DMS114 treated with DMSO at 0.1 percent for 48 hours (cell line): ENCODE data around the gene FCHSD2.
"Not testable (repeated sequence)": the region's sequence is repeated elsewhere in the genome, so short reads cannot be mapped to it uniquely, and the experiment has no call there.

Experiments used
- DNase-seq: peaks from one replicate; lab custom pipeline; 2025; ENCODE audit not compliant: unreplicated experiment; lab: John Stamatoyannopoulos, UW

FCHSD2 gene

GRCh38 chr11:73126804-73127480 lies 15.2 kb downstream of the FCHSD2 start:
- no peak for DNase-seq

- no peak for DNase-seq
These were observed 17.3 kb downstream of the FCHSD2 start for GRCh38 chr11:73124800-73125199.

DNA sequence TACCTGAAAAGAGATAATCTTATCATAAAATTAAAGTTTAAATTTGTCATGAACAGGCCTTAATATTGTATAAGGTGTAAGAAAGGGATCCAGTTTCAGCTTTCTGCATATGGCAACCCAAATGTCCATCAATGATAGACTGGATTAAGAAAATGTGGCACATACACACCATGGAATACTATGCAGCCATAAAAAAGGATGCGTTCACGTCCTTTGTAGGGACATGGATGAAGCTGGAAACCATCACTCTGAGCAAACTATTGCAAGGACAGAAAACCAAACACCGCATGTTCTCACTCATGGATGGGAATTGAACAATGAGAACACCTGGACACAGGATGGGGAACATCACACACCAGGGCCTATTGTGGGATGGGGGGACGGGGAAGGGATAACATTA lies 18.2 kb downstream of the FCHSD2 start:
- not testable (repeated sequence) for DNase-seq

DNA sequence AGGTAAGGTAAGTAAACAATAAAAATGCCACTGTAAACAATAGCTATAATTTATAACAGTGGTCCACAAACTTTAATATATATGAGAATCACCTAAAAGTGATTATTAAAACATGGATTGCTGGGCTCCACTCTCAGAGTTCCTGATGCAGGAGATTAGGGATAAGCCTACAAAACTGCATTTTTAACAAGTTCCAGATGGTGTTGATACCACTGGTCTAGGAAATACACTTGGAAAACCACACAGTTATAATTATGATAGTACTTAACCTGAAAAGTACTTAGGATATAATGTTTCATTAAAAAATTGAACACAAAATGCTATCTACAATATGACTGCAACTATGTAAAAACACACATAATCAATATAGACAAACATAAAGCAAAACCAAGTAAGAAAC lies 20.4 kb downstream of the FCHSD2 start:
- no peak for DNase-seq

DNA sequence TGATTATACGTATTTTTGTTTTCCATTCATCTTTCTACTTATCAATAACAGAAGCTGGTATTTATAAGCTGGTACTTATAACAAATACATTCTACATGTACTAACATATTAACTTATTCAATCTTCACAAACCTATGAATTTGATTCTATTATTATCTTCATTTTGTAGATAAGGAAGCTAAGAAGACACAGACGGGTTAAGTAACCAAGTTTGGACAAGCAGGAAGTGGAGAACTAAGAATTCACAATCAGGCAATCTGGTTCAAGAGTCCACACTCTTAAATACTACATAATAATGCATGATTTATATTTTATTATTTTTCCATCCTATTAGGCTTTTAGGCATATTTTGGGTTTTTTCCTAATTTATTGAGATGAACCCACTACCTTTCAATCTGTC lies 25.0 kb downstream of the FCHSD2 start:
- no peak for DNase-seq

GRCh38 chr11:73116636-73117035 lies 25.5 kb downstream of the FCHSD2 start:
- no peak for DNase-seq

DNA sequence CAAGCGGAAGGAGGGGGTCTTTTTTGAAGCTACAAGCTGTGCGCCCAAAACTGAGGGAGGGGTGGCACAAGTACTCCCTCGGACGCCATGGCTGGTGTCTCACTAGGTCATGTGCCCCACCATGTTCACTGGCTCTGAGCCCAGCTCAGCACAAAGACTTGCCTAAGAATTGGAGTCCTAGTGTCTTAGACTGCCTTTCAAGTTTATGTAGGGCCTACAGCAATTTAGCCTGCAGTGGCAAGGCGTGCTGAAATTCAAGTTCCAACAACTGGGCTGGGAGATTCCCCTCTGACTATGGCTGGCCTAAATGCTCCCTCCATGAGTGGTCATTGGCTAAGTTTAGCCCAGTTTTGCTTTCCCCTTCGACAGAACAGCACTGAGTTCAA lies 27.3 kb downstream of the FCHSD2 start:
- DNase-seq = no peak

- no peak for DNase-seq
These were observed 27.8 kb downstream of the FCHSD2 start for GRCh38 chr11:73114110-73114834.

- no peak for DNase-seq
These were observed 28.7 kb downstream of the FCHSD2 start for GRCh38 chr11:73113426-73113825.

GRCh38 chr11:73107597-73107996 lies 34.5 kb downstream of the FCHSD2 start:
- no peak for DNase-seq

- no peak for DNase-seq
These were observed 35.8 kb downstream of the FCHSD2 start for GRCh38 chr11:73106347-73106746.

- DNase-seq = no peak
These were observed 41.5 kb downstream of the FCHSD2 start for GRCh38 chr11:73100578-73100977.

DNA sequence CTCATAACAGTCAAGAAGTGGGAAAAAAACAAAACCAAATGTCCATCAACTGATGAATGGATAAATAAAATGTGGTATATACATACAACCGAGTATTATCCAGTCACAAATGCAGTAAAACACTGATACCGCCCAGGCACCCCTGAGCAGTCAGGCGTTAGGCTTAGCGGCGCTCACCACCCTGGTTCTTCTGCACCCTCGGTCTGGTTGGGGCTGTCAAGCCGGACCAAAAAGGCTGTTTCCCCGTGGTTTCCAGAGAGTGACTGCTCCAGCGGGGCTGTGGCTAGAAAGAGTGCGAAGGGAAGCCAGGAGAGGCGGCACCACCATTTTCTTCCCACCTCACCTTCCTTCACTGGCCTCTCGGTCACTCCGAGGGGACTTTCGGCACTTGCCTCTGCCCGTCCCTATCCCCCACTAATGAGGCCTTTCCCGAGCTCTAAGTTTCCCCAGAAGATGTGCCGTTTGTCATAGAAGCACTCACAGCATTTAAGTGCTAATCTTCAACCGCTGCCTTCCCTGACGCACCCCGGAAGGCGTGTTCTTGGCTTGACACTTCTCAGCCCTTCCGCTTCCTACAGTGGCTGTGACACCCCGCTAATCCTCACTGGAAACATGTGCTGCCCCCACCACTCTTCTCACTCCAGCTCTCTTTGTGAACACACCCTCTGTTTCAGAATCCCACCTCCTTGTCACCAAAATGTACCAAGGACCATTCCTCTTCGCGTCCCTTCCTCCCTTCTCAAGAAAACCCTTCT lies 42.4 kb downstream of the FCHSD2 start:
- DNase-seq = no peak

DNA sequence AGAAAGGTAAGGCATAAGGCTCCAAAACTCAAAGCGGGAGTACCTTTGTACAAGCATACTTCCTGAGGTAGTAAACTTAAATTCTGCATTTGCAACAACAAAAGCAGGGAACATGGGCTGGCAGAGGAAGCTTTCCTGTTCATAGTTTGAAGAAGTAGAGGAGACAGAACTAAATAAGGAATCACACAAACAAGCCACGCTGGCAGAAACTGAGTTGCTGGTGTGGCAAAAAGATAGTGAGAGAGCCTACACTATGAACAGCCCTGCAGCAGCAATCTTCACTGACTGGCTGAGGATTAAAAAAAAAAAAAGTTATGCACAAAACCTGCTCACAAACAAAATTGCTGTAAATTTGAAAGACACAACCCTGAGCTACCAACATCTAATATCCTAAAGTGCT lies 46.5 kb downstream of the FCHSD2 start:
- DNase-seq = no peak

DNA sequence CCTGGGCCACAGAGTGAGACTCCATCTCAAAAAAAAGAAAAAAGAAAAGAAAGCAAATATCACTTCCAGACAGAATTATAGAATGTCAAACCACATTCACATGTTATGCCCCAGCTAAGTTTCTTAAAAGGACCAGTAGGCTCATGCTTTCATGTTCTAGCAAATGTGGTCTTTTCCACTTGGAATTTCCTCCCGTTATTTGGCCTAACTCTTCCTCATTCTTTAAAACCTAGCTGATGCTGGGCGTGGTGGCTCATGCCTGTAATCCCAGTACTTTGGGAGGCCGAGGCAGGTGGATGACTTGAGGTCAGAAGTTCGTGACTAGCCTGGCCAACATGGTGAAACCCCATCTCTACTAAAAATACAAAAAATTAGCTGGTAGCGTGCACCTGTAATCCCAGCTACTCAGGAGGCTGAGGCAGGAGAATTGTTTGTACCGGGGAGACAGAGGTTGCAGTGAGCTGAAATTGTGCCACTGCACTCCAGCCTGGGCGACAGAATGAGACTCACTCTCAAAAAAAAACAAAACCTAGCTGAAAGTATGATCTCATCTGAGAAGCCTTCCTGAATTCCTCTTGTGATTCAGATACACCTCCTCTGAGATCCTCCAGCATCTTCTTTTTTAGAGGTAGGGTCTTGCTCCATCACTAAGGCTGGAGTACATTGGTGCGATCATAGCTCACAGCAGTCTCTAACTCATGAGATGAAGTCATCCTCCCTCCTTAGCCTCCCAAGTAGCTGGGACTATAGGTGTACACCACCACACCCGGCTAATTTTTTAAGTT lies 50.4 kb downstream of the FCHSD2 start:
- DNase-seq = no peak

- no peak for DNase-seq
These were observed 54.4 kb downstream of the FCHSD2 start for GRCh38 chr11:73087730-73088129.

DNA sequence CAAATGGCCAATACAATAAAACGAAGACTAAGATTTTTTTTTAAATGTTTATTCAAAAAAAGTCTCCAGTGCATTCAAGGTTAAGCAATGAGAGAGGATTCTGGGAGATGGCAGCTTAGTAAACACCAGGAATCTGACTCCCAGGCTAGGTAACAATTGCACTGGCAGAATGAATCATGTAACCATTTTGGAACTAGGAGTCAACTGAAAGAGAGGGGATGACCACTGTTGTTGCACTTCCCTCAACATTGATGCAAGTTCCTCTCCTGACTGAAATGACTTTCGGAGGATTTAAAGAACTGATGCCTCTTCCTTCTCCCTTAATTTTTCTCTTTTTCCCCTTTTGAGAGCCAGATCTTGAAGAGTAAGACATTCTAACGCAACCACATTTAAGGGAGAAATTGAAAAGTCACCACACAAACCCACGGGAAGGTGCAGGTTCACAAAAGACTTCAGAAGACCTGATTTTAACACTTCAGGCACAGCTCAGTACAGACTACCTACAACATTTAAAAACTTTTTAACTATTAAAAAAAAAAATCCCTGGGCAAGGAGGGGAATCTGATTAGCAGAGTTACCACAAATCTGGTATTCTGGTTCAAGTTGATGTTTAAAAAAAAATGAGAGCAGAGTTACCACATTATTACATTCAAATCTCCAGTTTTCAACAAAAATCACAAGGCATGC lies 56.8 kb downstream of the FCHSD2 start:
- DNase-seq = no peak

- DNase-seq = no peak
These were observed 63.5 kb downstream of the FCHSD2 start for GRCh38 chr11:73078631-73079030.

DNA sequence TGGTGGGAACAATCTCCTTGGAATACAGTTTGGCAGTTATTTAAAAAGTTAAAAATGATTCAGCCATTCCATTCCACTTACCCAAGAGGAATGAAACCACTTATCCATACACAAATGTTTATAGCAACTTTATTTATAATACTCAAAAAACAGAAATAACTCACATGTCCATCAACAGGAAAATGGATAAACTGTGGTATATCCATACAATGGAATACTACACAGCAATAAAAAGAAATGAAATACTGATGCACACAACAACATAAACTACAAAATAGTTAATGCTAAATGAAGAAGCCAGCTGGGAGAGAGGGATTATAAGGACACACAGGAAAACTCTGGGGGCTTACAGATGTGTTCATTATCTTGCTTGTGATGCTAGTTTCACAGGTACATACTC lies 64.7 kb downstream of the FCHSD2 start:
- DNase-seq = no peak

DNA sequence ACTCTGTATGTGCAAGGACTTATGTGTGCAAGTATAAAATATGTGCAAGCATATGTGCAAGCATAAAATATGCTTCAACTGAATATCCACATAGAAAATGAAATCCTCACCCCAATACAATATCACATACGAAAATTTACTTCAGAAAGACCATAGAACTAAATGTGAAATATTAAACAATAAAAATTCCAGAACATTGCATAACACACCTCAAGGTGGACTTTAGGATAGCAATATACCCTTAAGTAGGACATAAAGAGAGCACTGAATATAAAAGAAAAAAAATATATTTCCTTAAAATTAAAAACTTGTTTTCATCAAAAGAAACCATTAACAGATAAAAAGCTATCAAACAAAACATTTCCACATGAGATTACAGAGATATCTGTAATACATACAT lies 67.8 kb downstream of the FCHSD2 start:
- no peak for DNase-seq
